A549 (cell line): ENCODE measurements around the gene TMPRSS4. TPM values are rescaled to one million over a fixed set of nuclear protein-coding genes. Genes with fewer than 3 reads are reported as not detected.

Source experiments
- ATAC-seq, 2 experiments: fragments of 200-7000 bp in 1 of 2; fragments of >200 bp in 1 of 2; cut with Nextera tagmentation in 1 of 2; cut with Tn5 transposase in 1 of 2; 3 replicates each; pipeline versions ENCODE4 v1.8.0 to v1.9.1; 2018 to 2020; ENCODE audit warnings: mild to moderate bottlenecking in 1 of 2, moderate library complexity in 1 of 2
- CTCF ChIA-PET: fragments of 300-600 bp; sonication (Branson Sonifier 250); formaldehyde crosslinking; extraction: SDS; loops from one replicate; lab custom pipeline; 2021; ENCODE audit warnings: antibody characterized with exemption, inconsistent platforms; lab: Yijun Ruan, JAX
- POLR2A ChIA-PET: fragments of 350-600 bp; formaldehyde crosslinking; extraction: SDS; loops from one replicate; lab custom pipeline; 2021; ENCODE audit warnings: antibody characterized with exemption, inconsistent platforms; lab: Yijun Ruan, JAX
- DNase-seq, 2 experiments: peaks; one replicate each; pipeline versions ENCODE4 v3.0.0 to v3.0.0-alpha.2; 2011 to 2016; ENCODE audit warnings: low read depth in 1 of 2, low spot score in 1 of 2
- FAIRE-seq: peaks from 2 replicates; lab custom pipeline; 2011; peaks lifted over from hg19 to GRCh38; lab: Jason Lieb, UNC
- H3K27ac ChIP-seq, 2 experiments: fragments of >200 bp; sonication (Bioruptor Twin); formaldehyde crosslinking; 3 replicates each; pipeline ENCODE4 v1.5.1; 2016 to 2017
- H3K4me1 ChIP-seq: fragments of >200 bp; sonication (Bioruptor Twin); formaldehyde crosslinking; 3 replicates; pipeline ENCODE4 v1.6.1; 2016
- H3K4me2 ChIP-seq: fragments of >200 bp; sonication (Bioruptor Twin); formaldehyde crosslinking; 3 replicates; pipeline ENCODE4 v1.6.1; 2016
- H3K4me3 ChIP-seq: fragments of >200 bp; sonication (Bioruptor Twin); formaldehyde crosslinking; 3 replicates; pipeline ENCODE4 v1.5.1; 2016
- H3K9me3 ChIP-seq: fragments of >200 bp; sonication (Bioruptor Twin); formaldehyde crosslinking; 3 replicates; pipeline ENCODE4 v1.6.1; 2016
- CBX8 ChIP-seq: fragments of 200-600 bp; sonication (generic); IDR thresholded peaks from 2 replicates; pipeline ENCODE4 v1.6.1; 2016
- CHD2 ChIP-seq: fragments of 150-350 bp; IDR thresholded peaks from 2 replicates; pipeline ENCODE4 v1.6.1; 2014; ENCODE audit warnings: low read length; ENCODE audit not compliant: partially characterized antibody
- EHF ChIP-seq: fragments of 250-450 bp; sonication (Bioruptor Pico); IDR thresholded peaks from 2 replicates; pipeline ENCODE4 v1.5.0; 2020; ENCODE audit warnings: mild to moderate bottlenecking
- EP300 ChIP-seq, 2 experiments: fragments of >200 bp; sonication (Bioruptor Twin); formaldehyde crosslinking; IDR thresholded peaks; 2 replicates in 1 of 2; 3 replicates in 1 of 2; pipeline ENCODE4 v1.6.1; 2016 to 2017
- FOSB ChIP-seq: fragments of 250-450 bp; sonication (Bioruptor Pico); IDR thresholded peaks from 2 replicates; pipeline ENCODE4 v1.5.0; 2020; ENCODE audit warnings: mild to moderate bottlenecking, moderate library complexity
- FOSL2 ChIP-seq, 2 experiments: fragments of 450-650 bp in 1 of 2; fragments of >200 bp in 1 of 2; sonication (Bioruptor Twin) in 1 of 2; formaldehyde crosslinking; IDR thresholded peaks; 2 replicates each; pipeline versions ENCODE4 v1.5.0 to v1.6.1; 2016 to 2020; ENCODE audit warnings: mild to moderate bottlenecking in 1 of 2, moderate library complexity in 1 of 2
- HOXB13 ChIP-seq: fragments of 250-450 bp; sonication (Bioruptor Pico); IDR thresholded peaks from 2 replicates; pipeline ENCODE4 v1.5.0; 2020; ENCODE audit warnings: low read depth, mild to moderate bottlenecking, moderate library complexity
- KDM1A ChIP-seq: fragments of 200-600 bp; sonication (generic); IDR thresholded peaks from 2 replicates; pipeline ENCODE4 v1.6.1; 2016; ENCODE audit warnings: low read depth, mild to moderate bottlenecking
- MAFK ChIP-seq: fragments of 450-650 bp; IDR thresholded peaks from 2 replicates; pipeline ENCODE4 v1.6.1; 2014; ENCODE audit not compliant: partially characterized antibody
- MAZ ChIP-seq: fragments of 150-350 bp; IDR thresholded peaks from 2 replicates; pipeline ENCODE4 v1.6.1; 2014; ENCODE audit warnings: antibody characterized with exemption, low read depth, low read length, borderline replicate concordance
- MYC ChIP-seq: IDR thresholded peaks from 2 replicates; pipeline ENCODE4 v1.6.1; 2012; ENCODE audit warnings: mild to moderate bottlenecking, inconsistent platforms, low read length, improper control_type of control experiment, borderline replicate concordance
- NFE2L2 ChIP-seq: fragments of 150-350 bp; conservative IDR thresholded peaks from 2 replicates; pipeline ENCODE4 v1.6.1; 2014; ENCODE audit warnings: low read length
- NR3C1 ChIP-seq: fragments of >200 bp; sonication (Bioruptor Twin); formaldehyde crosslinking; IDR thresholded peaks from 3 replicates; pipeline ENCODE4 v1.6.1; 2017
- POLR2AphosphoS2 ChIP-seq: conservative IDR thresholded peaks from 2 replicates; pipeline ENCODE4 v1.6.1; 2012; ENCODE audit warnings: low read length, improper control_type of control experiment, inconsistent platforms
- RAD21 ChIP-seq, 2 experiments: fragments of >200 bp in 1 of 2; sonication (Bioruptor Twin) in 1 of 2; formaldehyde crosslinking in 1 of 2; IDR thresholded peaks in 1 of 2; conservative IDR thresholded peaks in 1 of 2; 2 replicates in 1 of 2; 3 replicates in 1 of 2; pipeline ENCODE4 v1.6.1; 2012 to 2018; ENCODE audit warnings: inconsistent platforms in 1 of 2
- RCOR1 ChIP-seq: fragments of 150-350 bp; IDR thresholded peaks from 2 replicates; pipeline ENCODE4 v1.6.1; 2014; ENCODE audit warnings: antibody characterized with exemption, low read length, low read depth
- RFX5 ChIP-seq: fragments of 450-650 bp; IDR thresholded peaks from 2 replicates; pipeline ENCODE4 v1.7.1; 2014; ENCODE audit warnings: antibody characterized with exemption, mild to moderate bottlenecking, moderate library complexity
- TP53 ChIP-seq: fragments of 250-450 bp; sonication (Bioruptor Pico); IDR thresholded peaks from 2 replicates; pipeline ENCODE4 v1.5.0; 2021; ENCODE audit warnings: mild to moderate bottlenecking, moderate library complexity
- ZFP36 ChIP-seq: fragments of 450-650 bp; IDR thresholded peaks from 2 replicates; pipeline ENCODE4 v1.6.1; 2014; ENCODE audit warnings: borderline replicate concordance; ENCODE audit not compliant: partially characterized antibody
- ZNF302 ChIP-seq: fragments of 250-450 bp; sonication (Bioruptor Pico); IDR thresholded peaks from 2 replicates; pipeline ENCODE4 v1.9.0; 2021; ENCODE audit warnings: inconsistent platforms, mild to moderate bottlenecking, moderate library complexity
- WGBS: methylation state at CpG from one replicate; pipeline ENCODE4 v1.1.6; 2017; ENCODE audit errors: missing lambda C conversion rate; 5-methylcytosine and 5-hydroxymethylcytosine counted together
- polyA plus RNA-seq, 4 experiments: library from polyadenylated mRNA; depleted of rRNA in 3 of 4; stranded (reverse); fragments of >200 nt; fragmentation: RNase III in 1 of 4; extraction: RNeasy Plus Mini Kit Qiagen cat#74134 plus additional on column Dnase treatment in 1 of 4; gene quantifications; 2 replicates in 3 of 4; 3 replicates in 1 of 4; pipeline ENCODE4 v1.2.3, GENCODE V29; 2011 to 2017
- TF ChIP-seq, protein P1 (sequence below): IDR thresholded peaks from 2 replicates; pipeline ENCODE4 v1.6.1; 2012
- TF ChIP-seq, protein P2 (sequence below): fragments of 250-450 bp; sonication (Bioruptor Pico); IDR thresholded peaks from 2 replicates; pipeline ENCODE4 v1.5.0; 2021; ENCODE audit warnings: mild to moderate bottlenecking, moderate library complexity, borderline replicate concordance
- TF ChIP-seq, protein P3 (sequence below): fragments of 150-350 bp; IDR thresholded peaks from 2 replicates; pipeline ENCODE4 v1.6.1; 2014; ENCODE audit warnings: low read depth, mild to moderate bottlenecking, low read length
- TF ChIP-seq, protein P4 (sequence below): fragments of >200 bp; sonication (Bioruptor Twin); formaldehyde crosslinking; IDR thresholded peaks from 3 replicates; pipeline ENCODE4 v1.6.1; 2016

Gene TMPRSS4
- polyA plus RNA-seq, 2 of the 4 experiments (the other 2 are of a cell fraction): not detected

DNA sequence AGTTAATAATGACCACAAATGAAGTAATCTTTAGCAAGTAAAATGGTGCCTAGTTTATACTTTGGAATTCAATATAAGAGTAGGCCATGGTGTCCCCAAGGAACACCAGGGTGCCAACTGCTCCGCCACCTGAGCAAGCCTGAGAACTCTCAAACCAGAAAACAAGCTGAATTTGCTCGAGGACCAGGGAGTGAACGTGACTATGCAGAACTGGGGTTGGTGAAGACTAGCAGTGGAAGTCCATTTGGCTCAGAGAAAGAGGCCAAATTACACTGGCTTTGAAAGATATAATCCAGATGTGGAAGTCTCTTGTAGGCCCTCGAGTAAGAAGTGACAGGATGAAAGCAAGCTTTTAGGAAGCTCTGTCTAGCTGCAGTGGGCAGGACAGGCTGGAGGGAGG lies 18.6 kb downstream of the TMPRSS4 start:
- Histone ChIP-seq H3K27ac (no peak overlapping the region), H3K4me2 (no peak overlapping the region), H3K4me3 (no peak overlapping the region), H3K4me1 (no peaks in the 10 kb centered on the region), H3K9me3 (no peaks in the 10 kb centered on the region; the same call in 2 of the 3 replicates)
- POLR2A ChIA-PET: no interaction called here
- DNase-seq (no peak), ATAC-seq (no peak), FAIRE-seq (no peak)
- TF ChIP-seq EP300 (IDR thresholded peaks at IDR 0.05): no peak
- no peak for TF ChIP-seq MAZ
- TF ChIP-seq, protein P1, sequence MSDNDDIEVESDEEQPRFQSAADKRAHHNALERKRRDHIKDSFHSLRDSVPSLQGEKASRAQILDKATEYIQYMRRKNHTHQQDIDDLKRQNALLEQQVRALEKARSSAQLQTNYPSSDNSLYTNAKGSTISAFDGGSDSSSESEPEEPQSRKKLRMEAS: no peak
- TF ChIP-seq, protein P2, sequence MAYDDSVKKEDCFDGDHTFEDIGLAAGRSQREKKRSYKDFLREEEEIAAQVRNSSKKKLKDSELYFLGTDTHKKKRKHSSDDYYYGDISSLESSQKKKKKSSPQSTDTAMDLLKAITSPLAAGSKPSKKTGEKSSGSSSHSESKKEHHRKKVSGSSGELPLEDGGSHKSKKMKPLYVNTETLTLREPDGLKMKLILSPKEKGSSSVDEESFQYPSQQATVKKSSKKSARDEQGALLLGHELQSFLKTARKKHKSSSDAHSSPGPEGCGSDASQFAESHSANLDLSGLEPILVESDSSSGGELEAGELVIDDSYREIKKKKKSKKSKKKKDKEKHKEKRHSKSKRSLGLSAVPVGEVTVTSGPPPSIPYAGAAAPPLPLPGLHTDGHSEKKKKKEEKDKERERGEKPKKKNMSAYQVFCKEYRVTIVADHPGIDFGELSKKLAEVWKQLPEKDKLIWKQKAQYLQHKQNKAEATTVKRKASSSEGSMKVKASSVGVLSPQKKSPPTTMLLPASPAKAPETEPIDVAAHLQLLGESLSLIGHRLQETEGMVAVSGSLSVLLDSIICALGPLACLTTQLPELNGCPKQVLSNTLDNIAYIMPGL (CRISPR knock-in tag): no peak
- no peak for TF ChIP-seq NFE2L2
- TF ChIP-seq CHD2: no peak
- no peak for TF ChIP-seq CBX8
- TF ChIP-seq ZNF302 (CRISPR knock-in tag): no peak
- no peak for TF ChIP-seq KDM1A
- no peak for TF ChIP-seq RAD21 (conservative IDR thresholded peaks at IDR 0.05 in 1 of 2, IDR thresholded peaks at IDR 0.05 in 1 of 2)
- TF ChIP-seq HOXB13 (CRISPR knock-in tag): no peak
- 30% methylated on average over 4 of the region's 4 CpGs for WGBS
- CTCF ChIA-PET: interaction anchor here (0.8 kb wide), 1 partner anchor 76 kb away, joined by 3 read pairs; no protein-coding TSS in a partner anchor

DNA sequence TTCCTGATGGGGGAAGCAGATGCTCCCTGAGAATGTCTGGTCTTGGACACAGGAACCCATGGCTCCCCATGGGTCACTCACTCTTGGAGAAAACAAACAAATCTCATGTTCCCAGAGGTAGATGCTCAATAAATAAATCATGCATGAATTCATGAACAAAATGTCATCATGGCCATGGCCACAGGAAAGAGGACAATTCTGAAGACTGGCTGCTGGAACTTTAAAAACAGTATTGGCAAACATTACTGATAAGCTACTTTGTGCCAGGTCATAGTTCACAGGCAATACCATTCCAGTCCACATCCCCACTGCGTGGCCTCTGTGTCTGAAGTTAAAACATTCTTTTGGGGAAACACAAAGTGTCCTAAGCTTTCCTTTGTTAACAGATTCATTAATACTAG lies 19.1 kb downstream of the TMPRSS4 start:
- ATAC-seq: no peak
- H3K4me3 ChIP-seq: no peak overlapping the region
- 35% methylated on average over 1 of the region's 1 CpG for WGBS
- H3K9me3 ChIP-seq: no peaks in the 10 kb centered on the region; the same call in 2 of the 3 replicates
- CTCF ChIA-PET: interaction anchor here (0.8 kb wide), 1 partner anchor 76 kb away, joined by 3 read pairs; no protein-coding TSS in a partner anchor
- FAIRE-seq: no peak
- POLR2A ChIA-PET: no interaction called here
- H3K4me1 ChIP-seq: no peaks in the 10 kb centered on the region
- TF ChIP-seq, protein P3, sequence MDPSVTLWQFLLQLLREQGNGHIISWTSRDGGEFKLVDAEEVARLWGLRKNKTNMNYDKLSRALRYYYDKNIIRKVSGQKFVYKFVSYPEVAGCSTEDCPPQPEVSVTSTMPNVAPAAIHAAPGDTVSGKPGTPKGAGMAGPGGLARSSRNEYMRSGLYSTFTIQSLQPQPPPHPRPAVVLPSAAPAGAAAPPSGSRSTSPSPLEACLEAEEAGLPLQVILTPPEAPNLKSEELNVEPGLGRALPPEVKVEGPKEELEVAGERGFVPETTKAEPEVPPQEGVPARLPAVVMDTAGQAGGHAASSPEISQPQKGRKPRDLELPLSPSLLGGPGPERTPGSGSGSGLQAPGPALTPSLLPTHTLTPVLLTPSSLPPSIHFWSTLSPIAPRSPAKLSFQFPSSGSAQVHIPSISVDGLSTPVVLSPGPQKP: no peak
- TF ChIP-seq RCOR1 (no peak), FOSB (CRISPR knock-in tag) (no peak), MAFK (no peak), NR3C1 (no peak), EHF (CRISPR knock-in tag) (no peak), TP53 (CRISPR knock-in tag) (no peak), MYC (no peak), POLR2AphosphoS2 (no peak)
- H3K4me2 ChIP-seq: no peak overlapping the region
- no peak for DNase-seq
- H3K27ac ChIP-seq: no peak overlapping the region

DNA sequence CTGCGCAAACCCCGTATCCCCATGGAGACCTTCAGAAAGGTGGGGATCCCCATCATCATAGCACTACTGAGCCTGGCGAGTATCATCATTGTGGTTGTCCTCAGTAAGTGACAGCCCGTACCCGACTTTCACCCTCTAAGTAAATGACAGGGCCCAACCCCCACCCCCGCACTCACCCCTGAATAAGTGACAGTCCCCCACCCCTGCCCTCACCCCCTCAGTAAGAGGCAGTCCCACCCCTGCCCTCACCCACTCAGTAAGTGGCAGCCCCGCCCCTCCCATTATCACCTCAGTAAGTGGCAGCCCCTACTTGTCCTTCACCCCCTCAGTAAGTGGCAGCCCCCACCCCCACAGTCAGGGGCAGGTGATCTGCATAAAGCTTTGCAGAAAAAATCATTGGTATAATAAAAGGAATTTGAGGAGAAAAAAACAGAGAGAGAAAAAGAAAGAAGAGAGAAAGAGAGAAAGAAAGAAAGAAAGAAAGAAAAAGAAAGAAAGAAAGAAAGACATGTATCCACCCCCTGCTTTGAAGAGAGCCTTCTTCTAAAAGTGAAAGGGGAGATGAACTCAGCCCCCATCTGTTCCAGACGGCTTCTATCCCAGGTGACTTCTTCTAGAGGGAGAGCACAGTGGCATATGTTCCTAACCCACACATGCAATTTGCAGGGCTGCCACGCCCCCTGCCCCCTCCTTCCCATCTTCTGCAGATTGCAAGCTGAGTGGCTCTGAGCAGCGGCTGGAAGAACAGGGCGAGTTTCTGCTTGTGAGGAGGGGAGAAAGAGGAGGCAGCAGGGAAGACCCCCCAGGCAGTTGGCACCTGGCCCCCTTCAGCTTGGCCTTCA lies 22.3 kb downstream of the TMPRSS4 start:
- H3K9me3 ChIP-seq: no peaks in the 10 kb centered on the region
- ChIA-PET CTCF (interaction anchor here (0.6 kb wide), 1 partner anchor 38 kb away, joined by 4 read pairs; no protein-coding TSS in a partner anchor), POLR2A (no interaction called here)
- no peak for DNase-seq
- FAIRE-seq: no peak
- no peak overlapping the region for H3K4me2 ChIP-seq
- ATAC-seq: no peak
- no peak overlapping the region for H3K4me3 ChIP-seq
- no peaks in the 10 kb centered on the region for H3K4me1 ChIP-seq
- TF ChIP-seq POLR2AphosphoS2 (no peak), CHD2 (no peak), ZFP36 (no peak), RFX5 (no peak), MAFK (no peak), FOSL2 (IDR thresholded peaks at IDR 0.05) (no peak), FOSL2 (CRISPR knock-in tag; IDR thresholded peaks at IDR 0.05) (no peak)
- TF ChIP-seq, protein P4, sequence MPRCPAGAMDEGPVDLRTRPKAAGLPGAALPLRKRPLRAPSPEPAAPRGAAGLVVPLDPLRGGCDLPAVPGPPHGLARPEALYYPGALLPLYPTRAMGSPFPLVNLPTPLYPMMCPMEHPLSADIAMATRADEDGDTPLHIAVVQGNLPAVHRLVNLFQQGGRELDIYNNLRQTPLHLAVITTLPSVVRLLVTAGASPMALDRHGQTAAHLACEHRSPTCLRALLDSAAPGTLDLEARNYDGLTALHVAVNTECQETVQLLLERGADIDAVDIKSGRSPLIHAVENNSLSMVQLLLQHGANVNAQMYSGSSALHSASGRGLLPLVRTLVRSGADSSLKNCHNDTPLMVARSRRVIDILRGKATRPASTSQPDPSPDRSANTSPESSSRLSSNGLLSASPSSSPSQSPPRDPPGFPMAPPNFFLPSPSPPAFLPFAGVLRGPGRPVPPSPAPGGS: no peak
- TF ChIP-seq, all 56 proteins: peak for 0
- no peak overlapping the region for H3K27ac ChIP-seq
- 56% methylated on average over 9 of the region's 11 CpGs for WGBS
